Suprapubic skin (tissue), 4 donors: ENCODE results near the gene CPB1.

ENCODE experiments used
- POLR2A ChIP-seq, 2 donors: fragments of 450-650 bp; IDR thresholded peaks; one replicate each; pipeline ENCODE4 v1.6.1; 2017; ENCODE audit warnings: antibody characterized with exemption in 2 of 2, mild to moderate bottlenecking in 2 of 2, moderate library complexity in 2 of 2
- POLR2AphosphoS5 ChIP-seq, 3 donors: sonication (generic); formaldehyde crosslinking; IDR thresholded peaks; one replicate each; pipeline ENCODE4 v1.6.1; 2017; ENCODE audit warnings: antibody characterized with exemption in 3 of 3

DNA sequence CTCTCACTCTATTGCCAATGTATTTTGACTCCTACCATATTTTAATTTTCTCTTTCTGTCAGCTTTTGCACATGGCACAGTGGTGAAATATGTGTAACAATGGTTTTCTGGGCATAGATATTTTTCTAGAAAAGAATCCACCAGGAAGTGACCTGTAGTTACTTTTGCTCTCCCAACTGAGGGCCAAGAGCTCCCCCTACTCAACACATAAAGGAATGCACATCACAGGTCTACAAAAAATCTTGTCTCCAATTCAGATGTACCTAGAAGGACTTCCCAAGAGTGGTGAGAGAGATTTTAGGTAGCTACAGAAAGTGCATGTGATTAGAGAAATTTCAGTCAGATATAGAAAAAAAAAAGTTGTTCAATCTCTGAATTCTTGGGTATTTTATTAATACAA lies 53.1 kb downstream of the CPB1 start:
- TF ChIP-seq POLR2A (IDR thresholded peaks at IDR 0.05): no peak
- TF ChIP-seq POLR2AphosphoS5 (IDR thresholded peaks at IDR 0.05): no peak
